ENCODE measurements around the gene NR6A1.
"Not testable (repeated sequence)": the region's sequence is repeated elsewhere in the genome, so short reads cannot be mapped to it uniquely, and the experiment has no call there.

Gene NR6A1

GRCh38 chr9:124749284-124749683 is 21.8 kb downstream of the NR6A1 start:
- no peaks in the 10 kb centered on the region for H3K27me3 Mint-ChIP-seq
- H3K27ac Mint-ChIP-seq: no peak overlapping the region
- intact Hi-C loops (cut with micrococcal nuclease): no loop called here
- no peaks in the 10 kb centered on the region for H3K9me3 Mint-ChIP-seq
- no peaks in the 10 kb centered on the region for H3K36me3 Mint-ChIP-seq (ENCODE audit: low read depth)
- H3K4me3 Mint-ChIP-seq: no peak overlapping the region
- peaks cover 33% of the 10 kb centered on the region for H3K4me1 Mint-ChIP-seq (ENCODE audit: low read depth)

GRCh38 chr9:124747065-124747464 is 24.0 kb downstream of the NR6A1 start:
- Mint-ChIP-seq H3K9me3 (no peaks in the 10 kb centered on the region), H3K27me3 (no peaks in the 10 kb centered on the region), H3K4me3 (no peak overlapping the region), H3K27ac (peak overlapping the region; percentile 29), H3K4me1 (ENCODE audit: low read depth) (peaks cover 43% of the 10 kb centered on the region), H3K36me3 (ENCODE audit: low read depth) (no peaks in the 10 kb centered on the region)
- intact Hi-C loops (cut with micrococcal nuclease): no loop called here

DNA sequence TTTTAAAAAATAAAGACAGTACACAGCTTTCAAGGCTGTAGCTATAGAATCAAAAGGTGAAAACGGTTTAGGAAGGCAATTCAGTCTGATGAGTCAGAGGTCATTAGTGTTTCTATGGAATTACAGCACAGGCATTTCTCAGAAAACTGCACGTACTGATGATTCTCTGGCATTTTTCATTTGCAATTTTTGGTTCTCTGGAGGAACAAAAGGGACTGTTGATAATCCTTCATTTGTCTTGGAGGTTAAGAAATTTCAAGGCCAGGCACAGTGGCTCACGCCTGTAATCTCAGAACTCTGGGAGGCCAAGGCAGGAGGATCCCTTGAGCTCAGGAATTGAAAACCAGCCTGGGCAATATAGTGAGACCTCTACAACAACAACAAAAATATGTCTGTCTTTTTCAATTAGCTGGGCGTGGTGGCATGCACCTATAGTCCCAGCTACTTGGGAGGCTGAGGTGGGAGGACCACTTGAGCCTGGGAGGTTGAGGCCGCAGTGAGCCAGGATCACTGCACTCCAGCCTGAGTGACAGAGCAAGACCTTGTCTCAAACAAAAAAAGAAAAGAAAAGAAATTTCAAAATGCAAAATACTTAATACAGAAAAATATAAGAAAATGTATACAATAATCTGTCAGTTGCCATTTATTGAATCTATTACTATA is 27.3 kb downstream of the NR6A1 start:
- no peaks in the 10 kb centered on the region for H3K9me3 Mint-ChIP-seq
- peaks cover 46% of the 10 kb centered on the region for H3K4me1 Mint-ChIP-seq (ENCODE audit: low read depth)
- peak overlapping the region; percentile 30 for H3K4me3 Mint-ChIP-seq
- peak overlapping the region; percentile 86 for H3K27ac Mint-ChIP-seq
- intact Hi-C loops (cut with micrococcal nuclease): no loop called here
- no peaks in the 10 kb centered on the region for H3K27me3 Mint-ChIP-seq
- H3K36me3 Mint-ChIP-seq (ENCODE audit: low read depth): no peaks in the 10 kb centered on the region

DNA sequence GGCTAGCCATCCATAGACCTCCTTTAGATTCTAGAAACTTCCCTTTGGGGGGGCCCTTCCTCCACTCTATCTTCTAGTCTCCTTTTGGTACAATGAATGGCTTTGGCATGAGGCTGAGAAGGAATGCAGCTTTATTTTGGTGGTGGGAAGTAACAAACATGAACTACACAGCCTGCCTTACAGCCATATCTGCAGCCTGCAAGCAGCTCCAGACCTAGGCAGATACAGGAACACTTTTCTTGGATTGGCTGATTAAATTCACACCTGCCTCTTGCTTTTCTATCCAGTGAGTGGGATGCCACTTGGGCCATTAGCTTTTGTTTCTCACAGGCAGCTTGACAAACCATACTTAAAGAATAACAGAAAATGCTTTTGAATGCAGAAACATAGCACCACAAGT is 28.2 kb downstream of the NR6A1 start:
- Mint-ChIP-seq H3K4me3 (no peak overlapping the region), H3K4me1 (ENCODE audit: low read depth) (peaks cover 46% of the 10 kb centered on the region)
- intact Hi-C loops (cut with micrococcal nuclease): no loop called here

DNA sequence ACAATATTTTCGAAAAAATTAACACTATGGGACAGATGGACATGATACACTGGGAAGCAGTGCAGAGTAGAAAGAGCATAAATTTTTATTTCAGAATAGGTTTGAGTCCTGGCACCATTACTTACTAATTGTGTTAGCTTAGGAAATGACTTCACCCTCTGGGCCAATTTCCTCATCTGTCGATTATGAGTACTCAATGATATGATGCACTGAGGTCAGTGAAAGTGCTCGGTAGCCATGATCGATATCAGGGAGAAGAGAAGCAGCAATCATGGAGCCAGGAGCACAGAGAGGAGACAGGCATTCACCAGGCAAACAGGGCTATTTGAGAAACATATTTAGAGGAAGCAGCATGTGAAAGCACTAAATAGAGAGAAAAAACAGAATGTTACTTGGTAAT is 29.4 kb downstream of the NR6A1 start:
- intact Hi-C loops (cut with micrococcal nuclease): no loop called here
- H3K9me3 Mint-ChIP-seq: no peaks in the 10 kb centered on the region
- H3K36me3 Mint-ChIP-seq (ENCODE audit: low read depth): no peaks in the 10 kb centered on the region
- peaks cover 37% of the 10 kb centered on the region for H3K4me1 Mint-ChIP-seq (ENCODE audit: low read depth)
- no peak overlapping the region for H3K4me3 Mint-ChIP-seq
- H3K27ac Mint-ChIP-seq: peak overlapping the region; percentile 44
- H3K27me3 Mint-ChIP-seq: no peaks in the 10 kb centered on the region

More for the DNA sequence above, 28.2 kb downstream of the NR6A1 start:
- Mint-ChIP-seq H3K27me3 (no peaks in the 10 kb centered on the region), H3K9me3 (no peaks in the 10 kb centered on the region), H3K36me3 (ENCODE audit: low read depth) (no peaks in the 10 kb centered on the region), H3K27ac (peak overlapping the region; percentile 44)

DNA sequence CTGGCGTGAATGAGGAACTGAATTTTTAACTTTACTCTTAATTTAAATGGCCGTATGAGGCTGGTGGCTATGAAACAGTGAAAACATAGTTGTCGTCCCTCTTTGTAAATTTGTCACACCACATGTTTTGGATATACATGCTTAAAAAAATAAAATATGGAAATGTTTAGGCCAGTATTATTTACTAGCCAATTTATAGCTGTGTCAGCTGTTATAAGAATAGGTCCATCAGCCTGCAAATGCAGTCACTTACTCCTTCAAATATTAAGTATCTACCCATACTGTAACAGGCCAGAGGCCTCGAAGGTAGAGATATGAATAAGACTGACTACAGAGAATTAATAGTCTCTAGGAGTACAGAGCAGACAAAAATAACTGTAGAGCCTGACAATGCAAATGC is 30.0 kb downstream of the NR6A1 start:
- H3K27ac Mint-ChIP-seq: peak overlapping the region; percentile 44
- no peaks in the 10 kb centered on the region for H3K27me3 Mint-ChIP-seq
- H3K36me3 Mint-ChIP-seq (ENCODE audit: low read depth): no peaks in the 10 kb centered on the region
- H3K9me3 Mint-ChIP-seq: no peaks in the 10 kb centered on the region
- no peak overlapping the region for H3K4me3 Mint-ChIP-seq
- intact Hi-C loops (cut with micrococcal nuclease): no loop called here
- peaks cover 37% of the 10 kb centered on the region for H3K4me1 Mint-ChIP-seq (ENCODE audit: low read depth)

GRCh38 chr9:124739360-124739759 is 31.8 kb downstream of the NR6A1 start:
- no peaks in the 10 kb centered on the region for H3K9me3 Mint-ChIP-seq
- H3K4me3 Mint-ChIP-seq: no peak overlapping the region
- no peaks in the 10 kb centered on the region for H3K36me3 Mint-ChIP-seq (ENCODE audit: low read depth)
- no peaks in the 10 kb centered on the region for H3K27me3 Mint-ChIP-seq
- H3K27ac Mint-ChIP-seq: no peak overlapping the region
- H3K4me1 Mint-ChIP-seq (ENCODE audit: low read depth): peaks cover 47% of the 10 kb centered on the region
- intact Hi-C loops (cut with micrococcal nuclease): no loop called here

GRCh38 chr9:124738075-124738474 is 33.0 kb downstream of the NR6A1 start:
- H3K36me3 Mint-ChIP-seq (ENCODE audit: low read depth); H3K27ac Mint-ChIP-seq; intact Hi-C loops (cut with micrococcal nuclease); H3K9me3 Mint-ChIP-seq; H3K4me3 Mint-ChIP-seq; H3K27me3 Mint-ChIP-seq: not testable (repeated sequence)
- H3K4me1 Mint-ChIP-seq (ENCODE audit: low read depth): peaks cover 43% of the 10 kb centered on the region

GRCh38 chr9:124735121-124735520 is 36.0 kb downstream of the NR6A1 start:
- intact Hi-C loops (cut with micrococcal nuclease): no loop called here
- H3K27me3 Mint-ChIP-seq: no peaks in the 10 kb centered on the region
- peaks cover 22% of the 10 kb centered on the region for H3K4me1 Mint-ChIP-seq (ENCODE audit: low read depth)
- H3K36me3 Mint-ChIP-seq (ENCODE audit: low read depth): peaks cover 9% of the 10 kb centered on the region
- H3K9me3 Mint-ChIP-seq: no peaks in the 10 kb centered on the region
- peak overlapping the region; percentile 43 for H3K27ac Mint-ChIP-seq
- no peak overlapping the region for H3K4me3 Mint-ChIP-seq

- peaks cover 10% of the 10 kb centered on the region for H3K36me3 Mint-ChIP-seq (ENCODE audit: low read depth)
- H3K9me3 Mint-ChIP-seq; H3K4me3 Mint-ChIP-seq; intact Hi-C loops (cut with micrococcal nuclease); H3K27me3 Mint-ChIP-seq: not testable (repeated sequence)
- peaks cover 22% of the 10 kb centered on the region for H3K4me1 Mint-ChIP-seq (ENCODE audit: low read depth)
- peak overlapping the region; percentile 43 for H3K27ac Mint-ChIP-seq
Measured at GRCh38 chr9:124734741-124735083, 36.4 kb downstream of the NR6A1 start.

- peaks cover 22% of the 10 kb centered on the region for H3K4me1 Mint-ChIP-seq (ENCODE audit: low read depth)
- H3K9me3 Mint-ChIP-seq: no peaks in the 10 kb centered on the region
- H3K27me3 Mint-ChIP-seq: no peaks in the 10 kb centered on the region
- intact Hi-C loops (cut with micrococcal nuclease): no loop called here
- H3K27ac Mint-ChIP-seq: no peak overlapping the region
- H3K36me3 Mint-ChIP-seq (ENCODE audit: low read depth): peaks cover 10% of the 10 kb centered on the region
- no peak overlapping the region for H3K4me3 Mint-ChIP-seq
Measured at GRCh38 chr9:124733964-124734740, 37.0 kb downstream of the NR6A1 start.

GRCh38 chr9:124730772-124731171 is 40.3 kb downstream of the NR6A1 start:
- peaks cover 19% of the 10 kb centered on the region for H3K4me1 Mint-ChIP-seq (ENCODE audit: low read depth)
- peaks cover 16% of the 10 kb centered on the region for H3K36me3 Mint-ChIP-seq (ENCODE audit: low read depth)

DNA sequence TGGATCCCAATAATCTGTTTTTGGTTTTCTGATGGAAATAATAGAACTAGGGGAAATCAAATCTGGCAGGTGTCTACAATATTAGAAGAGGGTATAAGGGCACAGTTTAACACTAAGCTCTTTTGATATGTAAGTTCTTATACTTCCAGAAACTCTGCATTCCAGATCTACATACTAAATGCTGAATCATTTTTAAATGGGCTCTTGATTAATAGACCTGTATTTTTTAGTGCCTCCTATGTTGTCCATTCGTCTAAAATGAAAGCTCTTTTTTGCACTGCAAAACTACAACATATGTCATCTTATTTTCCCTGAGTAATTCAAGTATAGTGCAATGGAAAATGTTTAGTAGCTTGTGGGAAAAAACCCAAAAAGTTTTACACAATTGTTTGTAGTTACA is 44.2 kb downstream of the NR6A1 start:
- peaks cover 16% of the 10 kb centered on the region for H3K36me3 Mint-ChIP-seq (ENCODE audit: low read depth)
- no peaks in the 10 kb centered on the region for H3K27me3 Mint-ChIP-seq
- no peaks in the 10 kb centered on the region for H3K4me1 Mint-ChIP-seq (ENCODE audit: low read depth)
- intact Hi-C loops (cut with micrococcal nuclease): no loop called here
- H3K9me3 Mint-ChIP-seq: no peaks in the 10 kb centered on the region
- no peak overlapping the region for H3K4me3 Mint-ChIP-seq
- H3K27ac Mint-ChIP-seq: no peak overlapping the region

More at GRCh38 chr9:124730772-124731171, 40.3 kb downstream of the NR6A1 start:
- Mint-ChIP-seq H3K27ac (no peak overlapping the region), H3K27me3 (no peaks in the 10 kb centered on the region), H3K9me3 (no peaks in the 10 kb centered on the region), H3K4me3 (no peak overlapping the region)
- intact Hi-C loops (cut with micrococcal nuclease): no loop called here

GRCh38 chr9:124725068-124725452 is 46.1 kb downstream of the NR6A1 start:
- peaks cover 6% of the 10 kb centered on the region for H3K36me3 Mint-ChIP-seq (ENCODE audit: low read depth)
- H3K4me1 Mint-ChIP-seq (ENCODE audit: low read depth): no peaks in the 10 kb centered on the region
- H3K9me3 Mint-ChIP-seq: no peaks in the 10 kb centered on the region
- H3K27me3 Mint-ChIP-seq: no peaks in the 10 kb centered on the region
- H3K4me3 Mint-ChIP-seq: no peak overlapping the region
- intact Hi-C loops (cut with micrococcal nuclease): no loop called here
- H3K27ac Mint-ChIP-seq: no peak overlapping the region

Measured in dendritic cell treated with granulocyte-macrophage colony-stimulating factor and Interleukin-4, amounts not matched to agents 40 ng/mL and 50 ng/mL, for 4 days (primary cell).